DOHH2 (cell line): ENCODE data around the gene BST2.

Experiments
- EZH2phosphoT487 ChIP-seq: fragments of 200-600 bp; sonication (generic); IDR thresholded peaks from 2 replicates; pipeline ENCODE4 v1.6.1; 2017; ENCODE audit warnings: borderline replicate concordance, mild to moderate bottlenecking, antibody characterized with exemption, low read length, moderate library complexity, mixed read lengths
- TF ChIP-seq, protein P1 (sequence below): fragments of 200-600 bp; sonication (generic); IDR thresholded peaks from one replicate; pipeline ENCODE4 v1.5.1; 2014; ENCODE audit warnings: antibody characterized with exemption, mild to moderate bottlenecking, low read depth, low read length; ENCODE audit not compliant: poor library complexity, severe bottlenecking

DNA sequence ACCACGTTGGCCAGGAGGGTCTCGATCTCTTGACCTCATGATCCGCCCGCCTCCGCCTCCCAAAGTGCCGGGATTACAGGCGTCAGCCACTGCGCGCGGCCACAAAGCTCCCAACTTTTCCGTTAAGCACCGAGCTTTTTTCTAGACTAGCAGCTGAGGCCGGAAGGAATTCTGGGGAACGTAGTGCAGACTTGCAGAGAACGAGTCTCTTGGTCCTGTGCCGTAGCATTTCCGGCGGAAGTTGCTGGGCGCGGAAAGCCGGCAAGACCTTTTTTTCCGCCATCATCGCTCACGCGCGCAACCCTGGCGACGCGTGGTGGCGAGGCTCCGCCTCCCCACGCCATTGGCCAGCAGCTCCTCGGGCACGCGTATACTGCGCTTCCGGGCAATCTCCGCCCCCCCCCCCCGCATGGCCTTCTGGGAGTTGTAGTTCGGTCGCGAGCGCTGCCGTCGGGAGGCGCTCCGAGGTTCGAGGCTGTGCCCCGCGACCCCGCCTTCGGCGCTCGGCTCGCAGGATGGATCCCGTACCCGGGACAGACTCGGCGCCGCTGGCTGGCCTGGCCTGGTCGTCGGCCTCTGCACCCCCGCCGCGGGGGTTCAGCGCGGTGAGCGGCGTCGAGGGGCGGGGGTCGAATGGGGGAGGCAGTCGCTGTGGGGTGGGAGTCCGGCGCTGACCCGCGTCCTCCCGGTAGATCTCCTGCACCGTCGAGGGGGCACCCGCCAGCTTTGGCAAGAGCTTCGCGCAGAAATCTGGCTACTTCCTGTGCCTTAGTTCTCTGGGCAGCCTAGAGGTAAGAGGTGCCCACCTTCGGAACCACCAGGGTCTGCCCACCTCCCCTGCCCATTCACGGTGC lies 14.4 kb upstream of the BST2 start, which contains the start of gene MVB12A:
- TF ChIP-seq, protein P1, sequence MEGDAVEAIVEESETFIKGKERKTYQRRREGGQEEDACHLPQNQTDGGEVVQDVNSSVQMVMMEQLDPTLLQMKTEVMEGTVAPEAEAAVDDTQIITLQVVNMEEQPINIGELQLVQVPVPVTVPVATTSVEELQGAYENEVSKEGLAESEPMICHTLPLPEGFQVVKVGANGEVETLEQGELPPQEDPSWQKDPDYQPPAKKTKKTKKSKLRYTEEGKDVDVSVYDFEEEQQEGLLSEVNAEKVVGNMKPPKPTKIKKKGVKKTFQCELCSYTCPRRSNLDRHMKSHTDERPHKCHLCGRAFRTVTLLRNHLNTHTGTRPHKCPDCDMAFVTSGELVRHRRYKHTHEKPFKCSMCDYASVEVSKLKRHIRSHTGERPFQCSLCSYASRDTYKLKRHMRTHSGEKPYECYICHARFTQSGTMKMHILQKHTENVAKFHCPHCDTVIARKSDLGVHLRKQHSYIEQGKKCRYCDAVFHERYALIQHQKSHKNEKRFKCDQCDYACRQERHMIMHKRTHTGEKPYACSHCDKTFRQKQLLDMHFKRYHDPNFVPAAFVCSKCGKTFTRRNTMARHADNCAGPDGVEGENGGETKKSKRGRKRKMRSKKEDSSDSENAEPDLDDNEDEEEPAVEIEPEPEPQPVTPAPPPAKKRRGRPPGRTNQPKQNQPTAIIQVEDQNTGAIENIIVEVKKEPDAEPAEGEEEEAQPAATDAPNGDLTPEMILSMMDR = no peak
- no peak for TF ChIP-seq EZH2phosphoT487
